ENCODE measurements around the gene BOD1L2. TPM values are rescaled to one million over a fixed set of nuclear protein-coding genes. Genes with fewer than 3 reads are reported as not detected.

The BOD1L2 gene
- total and polyA plus RNA-seq, 8 donors, result not detected

- no peak for DNase-seq
Measured at GRCh38 chr18:57198073-57198472, 51.2 kb downstream of the BOD1L2 start.

More at GRCh38 chr18:57198073-57198472, 51.2 kb downstream of the BOD1L2 start:
- Histone ChIP-seq H3K27ac (no peak overlapping the region), H3K4me3 (no peak overlapping the region), H3K4me1 (no peaks in the 10 kb centered on the region), H3K36me3 (no peaks in the 10 kb centered on the region), H3K27me3 (no peaks in the 10 kb centered on the region), H3K9me3 (no peaks in the 10 kb centered on the region)
- ATAC-seq, result no peak
- intact Hi-C loops (cut with DNase I), result no loop called here
- no peak for TF ChIP-seq CTCF (IDR thresholded peaks at IDR 0.05)

Other genes with a start within 250 kb of the BOD1L2 start
- not detected for gene ST8SIA3, start 205.5 kb downstream of the BOD1L2 start, total RNA-seq
- gene ST8SIA3, start 205.5 kb downstream of the BOD1L2 start, polyA plus RNA-seq (ENCODE audit: insufficient read length in 6 of 6), result under 1 TPM; 0.08 to 0.37 (median 0.21) TPM

Measured in left lung (tissue), 10 donors.